LNCAP (cell line): Measurements from ENCODE around the gene EDIL3.

ENCODE experiments used
- TF ChIP-seq, protein P1 (sequence below): fragments of 450-650 bp; IDR thresholded peaks from 2 replicates; pipeline ENCODE4 v1.5.1; 2017; ENCODE audit warnings: mild to moderate bottlenecking

EDIL3 gene

GRCh38 chr5:84384604-84385575 is at the start of gene EDIL3:
TSS of gene EDIL3 (minus strand) at chr5:84384880. CDS start at chr5:84384374, 506 bp downstream.
- TF ChIP-seq, protein P1, sequence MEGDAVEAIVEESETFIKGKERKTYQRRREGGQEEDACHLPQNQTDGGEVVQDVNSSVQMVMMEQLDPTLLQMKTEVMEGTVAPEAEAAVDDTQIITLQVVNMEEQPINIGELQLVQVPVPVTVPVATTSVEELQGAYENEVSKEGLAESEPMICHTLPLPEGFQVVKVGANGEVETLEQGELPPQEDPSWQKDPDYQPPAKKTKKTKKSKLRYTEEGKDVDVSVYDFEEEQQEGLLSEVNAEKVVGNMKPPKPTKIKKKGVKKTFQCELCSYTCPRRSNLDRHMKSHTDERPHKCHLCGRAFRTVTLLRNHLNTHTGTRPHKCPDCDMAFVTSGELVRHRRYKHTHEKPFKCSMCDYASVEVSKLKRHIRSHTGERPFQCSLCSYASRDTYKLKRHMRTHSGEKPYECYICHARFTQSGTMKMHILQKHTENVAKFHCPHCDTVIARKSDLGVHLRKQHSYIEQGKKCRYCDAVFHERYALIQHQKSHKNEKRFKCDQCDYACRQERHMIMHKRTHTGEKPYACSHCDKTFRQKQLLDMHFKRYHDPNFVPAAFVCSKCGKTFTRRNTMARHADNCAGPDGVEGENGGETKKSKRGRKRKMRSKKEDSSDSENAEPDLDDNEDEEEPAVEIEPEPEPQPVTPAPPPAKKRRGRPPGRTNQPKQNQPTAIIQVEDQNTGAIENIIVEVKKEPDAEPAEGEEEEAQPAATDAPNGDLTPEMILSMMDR: no peak

- TF ChIP-seq, protein P1: no peak
These were observed 48.8 kb upstream of the EDIL3 start for GRCh38 chr5:84433461-84433860.

DNA sequence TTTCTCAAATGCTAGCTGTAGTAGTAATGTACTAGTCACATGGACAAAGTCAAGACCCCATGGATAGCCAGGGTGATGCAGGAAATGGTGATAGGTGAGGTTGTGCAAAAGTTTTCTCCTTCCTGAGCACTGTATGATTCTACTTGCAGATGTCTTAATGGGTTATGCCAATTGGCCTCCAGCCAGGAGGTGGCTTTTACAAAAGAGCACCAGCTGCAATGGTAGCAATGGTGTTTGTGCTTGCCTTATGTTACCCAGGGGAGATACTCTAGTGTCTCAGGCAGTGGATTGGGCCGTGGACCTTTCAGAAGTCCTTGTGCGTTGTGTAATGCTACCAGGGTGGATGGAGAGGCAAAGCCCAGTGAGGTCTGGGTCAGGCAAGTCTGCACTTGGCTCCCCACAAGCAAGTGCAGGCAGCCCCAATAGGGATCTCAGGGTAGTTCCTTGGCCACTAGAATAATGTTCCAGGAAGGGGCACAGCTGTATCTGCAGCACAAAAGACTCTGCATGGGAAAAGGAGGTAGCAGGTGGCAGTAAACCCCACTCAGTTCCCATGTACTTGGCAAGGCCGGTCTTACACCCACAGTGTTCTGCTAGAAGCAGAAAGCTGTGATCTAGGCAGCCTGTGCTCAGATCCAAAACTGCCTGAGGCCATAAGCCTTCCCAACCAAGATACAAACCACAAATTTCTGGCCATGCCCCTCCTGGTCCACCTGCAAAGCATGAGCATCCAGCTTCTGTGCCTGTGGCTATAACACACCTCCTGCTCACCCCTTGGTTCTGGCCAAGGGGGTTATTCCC is 46.4 kb upstream of the EDIL3 start:
- TF ChIP-seq, protein P1: no peak

DNA sequence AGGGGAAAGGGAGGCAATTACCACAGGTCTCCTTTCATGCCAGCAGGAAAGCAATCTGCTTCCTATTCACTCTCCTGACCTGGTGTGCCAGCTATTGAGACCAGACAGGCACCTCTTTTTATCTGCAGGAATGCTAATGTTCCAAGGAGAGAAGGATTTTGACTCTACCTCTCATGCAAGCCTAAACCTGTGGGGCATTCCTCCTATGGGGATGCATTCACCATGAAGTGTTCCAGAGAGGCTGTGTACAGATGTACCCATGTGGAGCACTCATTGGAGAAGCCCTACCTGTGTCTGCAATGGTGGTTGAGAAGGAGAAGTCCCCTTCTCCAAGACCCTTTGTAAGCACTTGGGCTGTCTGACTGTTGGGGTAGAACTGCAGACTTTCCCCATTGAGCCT is 45.4 kb upstream of the EDIL3 start:
- TF ChIP-seq, protein P1: no peak

- TF ChIP-seq, protein P1: no peak
These were observed 40.7 kb upstream of the EDIL3 start for GRCh38 chr5:84425365-84425881.

DNA sequence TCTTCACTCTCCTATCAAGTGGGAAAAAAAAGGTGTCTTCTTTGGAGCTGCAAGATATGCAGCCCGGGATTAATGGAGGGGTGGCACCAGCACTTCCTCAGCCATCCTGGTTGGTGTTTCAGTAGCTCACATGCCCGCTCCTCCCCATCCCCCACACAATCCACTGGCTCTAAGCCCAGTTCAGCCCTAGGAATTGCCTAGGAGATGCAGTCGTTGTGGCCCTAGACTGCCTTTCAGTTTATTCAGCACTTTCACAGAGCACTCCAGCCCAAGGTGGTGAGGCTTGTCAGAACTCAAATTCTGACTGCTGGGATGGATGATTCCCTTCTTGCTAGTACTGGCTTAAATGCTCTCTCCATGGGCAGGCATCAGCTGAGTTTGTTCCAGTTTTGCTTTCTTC is 35.1 kb upstream of the EDIL3 start:
- TF ChIP-seq, protein P1: no peak

GRCh38 chr5:84411832-84412605 is 27.3 kb upstream of the EDIL3 start:
- TF ChIP-seq, protein P1: no peak
